Activated CD4-positive, alpha-beta T cell treated with anti-CD3 and anti-CD28 coated beads, Interleukin-2, amount 50 U/mL, for 24 hours (primary cell): ENCODE data around the gene GALNT10.
A peak's percentile ranks its signal among the peaks of the same experiment; 100 is the strongest.

Experiments
- DNase-seq, 2 donors: peaks; one replicate each; pipeline ENCODE4 v3.0.0-alpha.2; 2020; ENCODE audit warnings: low read depth in 1 of 2, low spot score in 1 of 2

GALNT10 gene

DNA sequence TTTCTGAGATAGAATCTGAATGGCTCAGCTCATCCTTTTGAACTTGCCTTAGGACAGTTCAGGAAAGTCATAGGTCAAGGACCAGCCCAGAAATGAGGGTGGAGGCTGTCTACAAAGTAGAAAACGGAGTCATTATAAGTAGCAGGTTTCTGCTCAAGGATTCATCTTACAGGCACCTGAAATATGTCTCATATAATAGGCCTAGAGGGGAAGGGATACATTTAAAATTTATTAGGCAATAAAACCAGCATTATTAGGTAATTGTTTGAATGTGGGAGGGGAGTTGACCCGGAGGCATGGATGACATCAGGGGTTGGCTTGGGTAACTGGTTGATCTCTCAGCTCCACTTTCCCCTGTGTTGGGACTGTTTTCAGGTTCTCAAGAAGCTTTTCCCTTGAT lies 11.9 kb upstream of the GALNT10 start:
- no peak for DNase-seq

GRCh38 chr5:154179846-154180710 lies 10.5 kb upstream of the GALNT10 start:
- peak in 1 of 2 donors; percentile 33 for DNase-seq

GRCh38 chr5:154181161-154181560 lies 9.4 kb upstream of the GALNT10 start:
- no peak for DNase-seq

DNA sequence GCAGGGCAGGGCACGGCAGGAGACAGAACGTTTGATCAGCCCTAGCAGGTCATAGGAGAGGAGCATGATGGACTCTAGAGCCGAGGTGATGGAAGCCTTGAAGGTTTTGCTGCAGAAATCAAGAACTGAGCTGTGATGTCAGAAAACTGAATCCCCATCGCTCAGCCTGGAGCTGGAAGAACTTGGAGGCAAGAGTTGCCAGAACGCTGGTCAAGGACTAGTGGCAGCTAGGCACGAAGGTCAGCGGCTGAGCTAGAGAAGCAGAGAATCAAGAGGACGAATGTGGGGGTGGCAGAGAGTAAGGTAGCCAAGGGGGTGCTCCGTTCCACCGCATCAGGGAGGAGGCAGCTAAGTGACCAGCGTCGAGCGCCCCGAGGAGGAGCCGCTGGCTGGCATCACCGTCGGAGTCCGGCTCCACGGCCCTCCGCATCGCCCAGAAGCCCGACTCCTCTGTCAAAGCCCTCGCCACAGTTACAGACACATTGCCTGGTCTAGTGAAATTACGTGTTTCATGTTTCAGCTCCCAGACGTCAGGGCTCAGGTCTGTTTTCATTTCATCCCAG lies 1.2 kb upstream of the GALNT10 start:
- no peak for DNase-seq

DNA sequence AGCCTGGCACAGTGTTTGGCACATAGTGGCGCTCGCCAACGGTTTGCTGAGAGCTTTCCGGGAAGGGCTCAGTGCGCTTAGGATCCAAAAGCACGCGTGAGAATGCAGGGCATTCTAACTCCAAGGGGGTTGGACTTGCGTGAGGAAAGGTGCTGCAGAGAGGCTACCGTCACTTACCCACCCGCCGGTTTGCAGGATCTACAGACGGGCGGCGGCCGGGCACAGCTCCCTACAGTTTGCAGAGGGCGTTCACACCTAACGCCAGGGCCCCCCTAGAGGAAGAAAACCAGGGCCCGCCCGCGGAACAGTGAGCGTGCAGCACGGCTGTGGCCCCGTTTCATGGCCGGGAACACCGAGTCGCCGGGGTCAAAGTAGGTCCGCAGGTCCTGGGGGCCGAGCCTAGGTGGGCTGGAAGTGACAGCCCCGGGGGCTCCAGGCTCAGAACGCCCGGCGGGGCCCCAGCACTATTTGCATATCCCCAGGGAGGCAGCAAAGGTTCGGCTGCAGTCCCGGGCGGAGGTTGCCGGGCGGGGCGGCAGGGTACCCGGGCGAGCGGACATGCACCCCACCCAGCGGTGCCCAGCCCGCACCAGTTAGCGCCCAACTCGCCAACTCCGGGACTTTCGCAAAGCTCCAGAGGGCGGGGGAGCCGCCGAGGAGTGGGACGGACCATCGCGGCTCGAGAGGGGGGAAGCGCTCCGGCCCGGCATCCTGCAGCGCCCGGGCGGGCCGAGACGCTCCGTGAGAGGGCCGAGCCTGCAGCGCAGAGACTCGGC lies 526 bp upstream of the GALNT10 start:
- DNase-seq: peak; percentile 66

DNA sequence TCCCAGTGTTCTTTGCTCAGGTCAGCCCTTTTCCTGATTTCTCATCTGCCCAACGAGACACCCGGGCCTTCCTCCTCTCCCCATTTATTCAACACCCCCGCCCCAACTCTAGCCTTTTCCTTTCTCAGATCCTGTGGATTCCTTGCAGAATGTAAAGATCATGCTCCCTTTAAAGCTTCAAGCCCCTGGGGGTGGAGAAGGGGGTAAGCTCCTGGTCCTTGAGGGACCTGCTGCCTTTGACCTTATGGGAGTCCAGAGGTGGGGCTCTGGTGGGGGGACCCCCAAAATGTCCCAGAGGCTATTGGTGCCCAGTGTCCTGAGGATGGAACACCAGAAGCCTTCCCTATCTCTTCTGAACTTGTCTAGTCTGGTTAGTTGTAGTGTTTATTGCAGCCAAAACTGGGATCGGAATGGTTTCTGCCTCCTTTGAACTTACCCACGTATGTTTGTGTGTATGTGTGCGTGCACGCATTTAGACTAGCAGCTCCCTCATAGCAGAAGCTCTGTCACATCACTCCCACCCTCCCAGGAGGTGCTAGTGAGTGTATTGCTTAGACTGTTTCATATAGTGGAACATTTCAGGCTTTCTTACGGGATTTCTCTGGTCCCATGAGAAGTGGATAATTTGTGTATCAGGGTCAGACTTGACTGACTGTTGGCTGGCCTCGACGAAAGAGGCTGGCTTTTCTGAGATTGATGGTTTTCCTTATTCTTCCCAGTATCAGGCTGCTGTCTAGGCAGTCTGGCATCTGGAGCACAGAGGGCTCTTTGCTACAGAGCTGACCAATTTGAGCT lies 1.1 kb downstream of the GALNT10 start:
- no peak for DNase-seq

DNA sequence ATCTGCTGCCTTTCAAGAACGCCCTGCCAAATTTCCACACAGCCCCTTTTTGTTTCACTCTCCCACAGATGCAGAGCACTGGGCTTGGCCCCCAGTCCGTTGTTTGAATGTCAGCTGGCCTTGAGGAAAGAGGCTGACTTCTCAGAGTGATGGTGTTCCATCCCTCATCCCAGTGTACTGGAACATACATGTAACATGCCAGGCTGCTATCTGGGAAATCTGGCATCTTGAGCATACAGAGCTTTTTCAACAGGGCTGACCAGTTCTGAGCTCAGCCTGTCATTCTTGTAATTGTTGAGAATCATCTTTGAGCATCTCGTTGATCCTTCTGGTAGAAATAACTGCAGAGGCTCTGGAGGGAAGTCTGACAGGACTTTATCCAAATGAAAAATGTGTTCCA lies 2.8 kb downstream of the GALNT10 start:
- DNase-seq: no peak

DNA sequence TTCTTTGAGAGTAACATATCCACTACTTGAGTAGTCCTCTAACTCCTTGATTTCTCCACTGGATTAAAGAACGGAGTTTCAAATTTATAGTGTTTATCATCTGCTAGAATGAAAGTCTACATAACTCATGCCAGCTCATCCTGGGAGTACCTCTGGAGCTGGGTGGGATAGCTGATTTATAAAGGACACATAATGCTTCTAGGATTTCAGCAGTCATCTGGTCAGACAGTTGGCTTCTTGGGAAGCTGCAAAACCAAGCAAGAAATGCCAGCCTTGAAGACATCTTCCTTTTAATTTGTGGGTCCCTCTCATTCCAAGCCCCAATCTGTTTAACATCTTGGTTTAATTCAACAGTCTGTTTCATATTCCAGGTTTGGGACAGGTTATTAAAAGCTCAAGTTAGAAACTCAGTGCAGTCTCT lies 3.2 kb downstream of the GALNT10 start:
- DNase-seq: no peak

GRCh38 chr5:154194345-154195329 lies 4.1 kb downstream of the GALNT10 start:
- no peak for DNase-seq

DNA sequence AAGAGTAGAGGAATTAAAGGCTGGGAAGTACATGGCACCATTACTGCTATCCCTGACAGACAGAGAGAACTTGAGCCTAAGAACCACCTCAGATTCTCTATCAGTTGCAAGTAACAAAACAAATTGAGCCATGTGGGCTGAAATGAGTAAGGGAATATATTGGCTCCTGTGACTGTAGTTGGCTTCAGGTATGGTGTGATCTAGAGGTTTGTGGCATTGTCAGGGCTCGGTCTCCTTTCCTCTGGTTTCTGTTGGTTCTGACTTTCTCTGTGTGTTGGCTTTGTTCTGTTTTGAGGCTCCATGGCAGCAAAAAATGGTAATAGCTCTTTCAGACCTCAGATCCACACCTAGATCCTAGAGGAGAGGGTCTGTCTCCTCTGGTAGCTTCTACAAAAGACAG lies 5.7 kb downstream of the GALNT10 start:
- no peak for DNase-seq

- DNase-seq: no peak
Observed at GRCh38 chr5:154196955-154197652, 6.6 kb downstream of the GALNT10 start.

GRCh38 chr5:154197801-154198491 lies 7.4 kb downstream of the GALNT10 start:
- DNase-seq: peak; percentile 28 to 52

- DNase-seq: no peak
Observed at GRCh38 chr5:154198611-154199230, 8.2 kb downstream of the GALNT10 start.

- DNase-seq: no peak
Observed at GRCh38 chr5:154199263-154199662, 8.7 kb downstream of the GALNT10 start.

- DNase-seq: no peak
Observed at GRCh38 chr5:154199671-154200220, 9.2 kb downstream of the GALNT10 start.

DNA sequence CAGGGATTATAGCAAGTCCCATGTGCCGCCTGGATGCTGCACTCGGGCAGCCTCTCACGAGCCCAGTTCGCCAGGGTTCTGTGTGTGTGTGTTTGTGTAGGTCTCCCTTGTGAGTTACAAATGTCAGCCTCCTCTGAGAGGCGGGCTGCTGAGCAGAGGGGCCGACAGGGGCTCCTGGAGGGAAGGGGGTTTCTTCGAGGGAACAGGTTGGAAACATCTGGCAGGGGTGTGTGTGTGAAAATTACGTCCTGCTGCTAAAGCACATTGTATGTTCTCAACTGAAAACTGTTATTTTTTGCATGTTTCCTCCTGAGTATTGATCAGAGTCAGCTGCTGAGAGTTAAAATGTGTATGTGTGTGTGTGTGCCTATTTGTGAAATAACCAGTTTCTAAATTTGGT lies 9.7 kb downstream of the GALNT10 start:
- no peak for DNase-seq

DNA sequence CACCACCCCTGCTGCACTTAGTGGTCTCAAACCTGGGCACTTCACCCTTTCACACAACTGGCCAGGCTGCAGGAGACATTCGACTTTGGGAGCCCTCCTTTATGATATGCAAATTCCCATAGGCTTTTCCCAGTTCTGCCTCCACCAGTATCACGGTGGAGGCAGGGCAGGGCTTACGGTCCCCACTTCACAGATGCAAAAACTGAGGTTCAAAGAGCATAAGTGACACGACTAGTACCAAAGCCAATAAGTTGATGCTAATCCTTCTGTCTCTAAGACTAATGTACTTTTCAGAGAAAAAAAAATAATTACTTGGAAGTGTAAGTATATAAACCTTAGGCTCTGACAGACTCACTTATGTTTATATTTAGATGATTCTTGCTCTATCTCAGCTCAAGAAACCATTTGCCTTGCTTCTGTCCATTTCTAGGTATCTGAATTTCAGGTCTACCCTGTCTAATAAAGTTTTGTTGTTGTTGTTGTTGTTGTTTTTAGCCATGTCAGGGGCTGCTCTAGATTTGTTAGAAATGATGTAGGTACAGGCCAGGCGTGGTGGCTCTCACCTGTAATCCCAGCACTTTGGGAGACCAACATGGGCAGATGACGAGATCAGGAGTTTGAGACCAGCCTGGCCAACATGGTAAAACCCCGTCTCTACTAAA lies 10.7 kb downstream of the GALNT10 start:
- no peak for DNase-seq
